Suprapubic skin (tissue), 3 donors: ENCODE results near the gene FASTKD3.

ENCODE experiments used
- CTCF ChIP-seq, 2 donors: fragments of 200-600 bp in 1 of 2; fragments of 450-650 bp in 1 of 2; sonication (generic) in 1 of 2; IDR thresholded peaks; one replicate each; pipeline ENCODE4 v1.5.1; 2016 to 2019; ENCODE audit warnings: antibody characterized with exemption in 2 of 2, mild to moderate bottlenecking in 1 of 2, moderate library complexity in 1 of 2
- EP300 ChIP-seq: sonication (generic); formaldehyde crosslinking; IDR thresholded peaks from one replicate; pipeline ENCODE4 v1.6.1; 2017; ENCODE audit warnings: antibody characterized with exemption
- POLR2A ChIP-seq, 2 donors: fragments of 450-650 bp; IDR thresholded peaks; one replicate each; pipeline ENCODE4 v1.6.1; 2017; ENCODE audit warnings: antibody characterized with exemption in 2 of 2, mild to moderate bottlenecking in 2 of 2, moderate library complexity in 2 of 2

GRCh38 chr5:7845557-7845956 is 23.3 kb downstream of the FASTKD3 start:
- TF ChIP-seq CTCF (IDR thresholded peaks at IDR 0.05): no peak
- no peak for TF ChIP-seq EP300
- TF ChIP-seq POLR2A (IDR thresholded peaks at IDR 0.05): no peak
